Activated T-cell treated with anti-CD3 and anti-CD28 coated beads for 48 hours (primary cell): ENCODE data around the gene DPM1.
"Not testable (repeated sequence)": the region's sequence is repeated elsewhere in the genome, so short reads cannot be mapped to it uniquely, and the experiment has no call there.

Source experiments
- DNase-seq: peaks from one replicate; pipeline ENCODE4 v3.0.0-alpha.2; 2020; ENCODE audit warnings: low read depth

DPM1 gene

DNA sequence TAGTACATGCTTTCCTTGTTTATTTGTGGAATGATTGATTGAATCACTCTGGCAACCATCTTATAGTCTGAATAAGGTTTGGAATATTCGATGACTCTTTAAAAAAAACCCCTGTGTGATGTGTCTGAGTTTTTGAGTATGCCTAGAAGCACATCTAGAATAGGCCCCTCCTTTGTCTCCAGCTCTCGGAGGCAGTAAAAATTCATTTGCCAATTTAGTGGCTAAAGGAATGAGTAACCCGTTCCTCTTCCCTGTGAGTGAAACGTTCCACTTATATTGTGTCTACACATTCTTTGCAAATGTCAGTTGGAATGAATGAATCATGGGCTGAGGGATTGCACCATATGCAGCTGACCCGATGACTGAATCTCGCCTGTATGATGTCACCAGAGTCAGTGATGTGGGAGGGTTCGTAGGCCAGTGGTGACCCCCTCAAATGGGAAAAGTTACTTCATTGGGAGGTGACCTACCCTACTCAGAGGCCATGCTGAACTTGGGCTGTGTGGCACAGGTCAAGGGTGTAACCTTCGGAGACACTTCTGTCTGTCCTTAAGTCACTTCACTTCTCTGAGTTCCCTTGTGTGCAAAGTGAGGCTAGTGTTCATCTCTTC, 21.8 kb upstream of the DPM1 start:
- DNase-seq, result peak; percentile 45

DNA sequence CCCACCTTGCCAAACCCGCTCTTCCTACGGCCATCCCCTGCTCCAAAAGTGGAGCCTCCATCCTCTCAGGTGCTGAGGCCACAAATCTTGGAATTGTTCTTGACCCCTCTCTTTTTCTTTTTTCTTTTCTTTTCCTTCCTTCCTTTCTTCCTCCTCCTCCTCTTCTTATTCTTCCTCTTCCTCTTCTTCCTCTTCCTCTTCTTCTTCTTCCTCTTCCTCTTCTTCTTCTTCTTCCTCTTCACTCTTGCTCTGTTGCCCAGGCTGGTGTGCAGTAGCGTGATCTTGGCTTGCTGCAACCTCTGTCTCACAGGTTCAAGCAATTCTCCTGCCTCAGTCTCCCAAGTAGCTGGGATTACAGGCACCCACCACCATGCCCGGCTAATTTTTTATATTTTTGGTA, 20.2 kb upstream of the DPM1 start:
- not testable (repeated sequence) for DNase-seq

DNA sequence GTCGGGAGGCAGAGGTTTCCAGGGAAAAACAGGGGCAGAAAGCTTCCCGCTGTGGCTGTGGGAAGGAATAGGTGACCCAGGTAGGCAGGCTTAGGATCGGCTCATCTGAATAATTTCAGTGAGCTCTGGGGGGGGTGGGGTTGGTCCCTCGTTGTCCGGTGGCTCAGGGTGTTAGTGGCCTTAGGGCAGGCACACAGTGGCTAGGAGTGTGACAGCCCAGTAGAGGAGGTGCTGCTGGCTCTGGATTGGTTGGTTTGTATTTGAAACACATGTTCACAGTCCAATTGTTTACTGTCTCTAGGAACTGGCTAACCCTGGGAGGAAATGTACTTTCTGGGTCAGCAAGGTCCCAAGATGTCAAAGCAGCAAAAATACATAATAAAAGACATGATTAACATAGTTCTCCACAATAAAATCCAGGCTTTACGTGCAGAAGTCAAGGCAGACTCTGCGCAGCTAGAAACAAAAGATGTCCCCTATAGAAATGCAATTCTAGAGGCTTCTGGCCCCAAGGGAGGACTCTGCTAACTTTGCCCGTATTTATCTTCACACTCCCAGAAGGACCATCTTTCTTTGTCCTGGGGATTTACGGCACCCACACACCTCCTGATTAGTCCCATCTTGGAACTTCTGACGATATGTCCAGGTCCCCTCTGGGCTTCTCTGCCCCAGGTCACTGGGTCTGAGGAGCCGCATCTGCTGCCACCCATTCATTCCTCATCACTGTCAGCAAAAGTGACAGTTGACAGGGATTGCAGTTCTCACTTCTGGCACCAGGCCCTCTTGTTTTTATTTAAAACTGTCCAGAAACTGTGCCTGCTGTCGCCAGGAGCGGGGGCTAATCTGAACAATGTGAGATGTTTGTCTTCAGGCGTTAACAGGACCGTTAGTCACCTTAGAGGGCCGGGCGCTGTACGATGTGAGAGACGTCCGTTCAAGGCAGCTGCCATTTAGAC, 19.0 kb upstream of the DPM1 start:
- no peak for DNase-seq

- no peak for DNase-seq
These were observed 17.5 kb upstream of the DPM1 start for GRCh38 chr20:50975701-50976330.

GRCh38 chr20:50969912-50970311, 11.6 kb upstream of the DPM1 start:
- no peak for DNase-seq

DNA sequence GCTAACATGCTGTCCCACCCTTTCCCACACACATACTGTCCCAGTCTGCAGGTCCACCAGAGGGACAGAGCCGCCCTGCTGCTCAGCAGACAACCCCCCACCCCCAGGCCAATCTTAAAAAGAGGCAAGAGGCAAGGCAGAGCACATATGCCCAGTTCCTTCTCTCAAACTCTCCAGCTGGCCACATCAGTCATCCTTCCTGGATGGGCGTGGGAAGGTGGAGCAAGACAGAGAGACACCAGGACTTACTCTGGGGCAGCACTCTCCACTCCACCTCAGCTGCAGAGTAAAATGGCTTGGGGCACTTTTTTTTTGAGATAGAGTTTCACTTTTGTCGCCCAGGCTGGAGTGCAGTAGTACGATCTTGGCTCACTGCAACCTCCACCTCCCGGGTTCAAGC, 11.1 kb upstream of the DPM1 start:
- DNase-seq, result no peak

DNA sequence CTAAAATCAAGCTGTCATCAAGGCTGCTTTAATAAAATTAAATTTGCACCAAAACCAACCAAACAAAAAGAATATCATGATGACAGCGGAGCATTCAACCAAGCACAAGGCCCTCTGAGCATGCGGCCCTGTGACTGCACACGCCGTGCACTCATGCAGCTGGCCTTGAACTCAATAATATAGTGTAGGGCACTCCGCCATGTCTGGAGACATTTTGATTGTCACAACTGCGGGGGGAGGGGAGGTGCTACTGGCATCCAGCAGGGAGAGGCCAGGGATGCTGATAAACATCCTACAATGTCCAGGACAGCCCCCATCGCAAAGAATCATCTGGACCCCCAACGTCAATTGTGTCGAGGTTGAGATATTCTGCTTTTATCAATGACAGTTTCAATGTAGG, 10.0 kb upstream of the DPM1 start:
- no peak for DNase-seq

DNA sequence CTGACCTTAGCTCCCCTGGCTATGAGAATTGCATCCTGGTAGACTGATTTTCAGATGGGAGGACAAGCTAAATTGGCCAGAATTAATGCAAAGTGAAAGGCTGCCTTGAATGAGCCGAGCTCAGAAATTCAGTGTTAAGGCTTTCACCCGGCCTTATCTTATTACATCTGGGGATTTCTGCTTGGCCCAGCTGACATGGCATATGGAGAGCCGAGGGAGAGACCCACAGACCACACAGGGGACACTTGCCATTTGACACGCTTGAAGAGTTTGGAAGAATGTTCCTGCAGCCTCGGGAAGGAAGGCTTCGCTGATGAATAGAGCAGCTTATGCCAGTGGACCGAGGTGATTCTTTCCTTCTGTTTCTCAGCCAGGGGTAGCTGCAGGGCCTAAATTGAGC, 9.3 kb upstream of the DPM1 start:
- no peak for DNase-seq

GRCh38 chr20:50959543-50960126, 1.3 kb upstream of the DPM1 start:
- DNase-seq, result no peak

- DNase-seq, result peak; percentile 65
These were observed 547 bp upstream of the DPM1 start, which contains the start of gene MOCS3 for GRCh38 chr20:50958615-50959542. Gene MOCS3 (plus strand): TSS chr20:50958818. CDS start chr20:50958843, 25 bp downstream.

DNA sequence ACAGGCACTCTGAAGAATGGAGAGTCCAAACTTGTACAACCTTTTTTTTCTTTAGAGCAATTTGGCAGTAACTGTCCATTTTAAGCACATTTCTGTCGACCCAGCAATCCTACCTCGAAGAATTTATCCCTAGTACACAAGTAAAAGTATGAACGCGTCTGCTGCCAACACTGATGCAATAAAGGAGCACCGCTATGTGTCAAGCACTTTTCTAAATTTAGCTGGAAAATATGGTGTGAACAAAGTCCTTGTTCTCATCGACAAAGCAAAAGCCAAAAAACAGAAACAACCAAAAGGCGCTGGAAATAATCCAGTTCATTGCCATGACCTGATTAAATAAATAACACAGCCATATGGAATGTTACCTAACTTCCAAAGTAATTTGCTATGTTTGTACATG, 1.1 kb downstream of the DPM1 start:
- no peak for DNase-seq

GRCh38 chr20:50953821-50954220, 4.5 kb downstream of the DPM1 start:
- no peak for DNase-seq

GRCh38 chr20:50953196-50953595, 5.1 kb downstream of the DPM1 start:
- DNase-seq, result no peak

DNA sequence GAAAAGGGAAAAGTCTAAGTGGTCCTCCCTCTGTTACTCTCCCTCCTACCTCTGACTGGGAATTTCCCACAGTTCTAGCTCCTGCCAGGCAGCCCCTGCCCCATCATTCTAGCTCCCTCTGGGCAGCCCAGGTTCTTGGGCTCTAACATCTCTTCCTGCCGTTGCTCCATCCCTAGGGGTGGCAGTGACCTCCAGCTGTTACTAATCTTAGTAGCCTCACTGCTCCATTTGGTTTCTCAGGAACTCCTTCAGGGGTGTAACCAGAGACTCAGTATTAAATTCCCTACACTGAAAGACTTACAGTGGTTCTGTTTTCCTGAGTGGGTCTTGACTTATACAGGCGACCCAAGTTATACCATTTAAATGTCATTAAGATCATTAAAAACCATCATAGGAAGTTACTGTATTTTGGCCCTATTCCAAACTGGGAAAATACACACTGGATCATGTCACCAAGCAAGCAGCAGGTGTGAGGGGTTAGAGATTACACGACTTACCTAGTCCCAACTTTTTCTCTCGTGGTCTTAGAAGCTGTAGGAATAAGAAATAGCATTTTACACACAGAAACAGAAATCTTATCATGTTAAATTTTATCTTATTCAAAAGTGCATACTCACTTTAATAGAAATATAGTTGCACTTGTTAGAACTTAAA, 10.1 kb downstream of the DPM1 start:
- DNase-seq, result no peak

DNA sequence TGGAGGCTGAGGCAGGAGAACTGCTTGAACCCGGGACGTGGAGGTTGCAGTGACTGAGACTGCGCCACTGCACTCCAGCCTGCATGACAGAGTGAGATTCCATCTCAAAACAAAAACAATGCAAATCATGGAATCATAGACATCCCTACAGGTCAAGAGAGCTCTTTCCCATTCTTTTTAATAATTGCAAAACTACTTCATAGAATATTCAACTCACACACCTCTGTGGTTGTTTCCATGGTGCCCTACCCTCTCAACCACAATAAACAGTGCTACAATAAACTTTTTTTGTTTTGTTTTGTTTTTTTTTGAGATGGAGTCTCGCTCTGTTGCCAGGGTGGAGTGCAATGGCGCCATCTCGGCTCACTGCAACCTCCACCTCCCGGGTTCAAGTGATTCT, 15.3 kb downstream of the DPM1 start:
- no peak for DNase-seq

- no peak for DNase-seq
These were observed 24.7 kb downstream of the DPM1 start for GRCh38 chr20:50933589-50933988.

DNA sequence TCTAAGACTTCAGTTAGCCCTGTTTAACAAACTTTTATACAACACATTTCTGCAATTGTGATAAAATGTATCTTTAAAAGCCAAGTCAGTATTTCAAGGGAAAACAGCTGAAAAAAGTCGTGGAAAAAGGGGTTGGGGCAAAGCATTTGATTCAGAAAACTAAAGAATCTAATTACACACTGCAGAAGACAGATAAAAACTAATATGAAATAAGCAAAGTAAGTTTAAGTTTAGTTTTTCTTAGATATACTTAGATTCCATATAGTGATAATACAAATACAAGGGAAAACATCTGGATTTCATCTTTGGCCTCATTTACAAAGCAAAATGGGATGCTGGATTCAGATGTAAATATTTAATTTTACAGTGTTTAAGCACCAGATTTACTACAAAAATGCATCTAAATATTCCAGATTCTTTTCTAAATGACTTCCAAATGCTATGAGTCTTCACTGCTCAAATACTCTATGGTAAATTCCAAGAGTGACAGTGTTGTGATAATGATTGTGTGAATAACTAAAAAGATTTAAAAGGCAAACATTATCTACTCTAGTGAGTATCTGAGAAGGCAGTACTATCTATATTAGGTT, 25.5 kb downstream of the DPM1 start:
- no peak for DNase-seq

- no peak for DNase-seq
These were observed 26.3 kb downstream of the DPM1 start for GRCh38 chr20:50932016-50932485.

GRCh38 chr20:50931306-50932015, 26.9 kb downstream of the DPM1 start, which contains the start of gene ADNP:
Gene ADNP (minus strand): TSS chr20:50931437. CDS start chr20:50903996, 27,441 bp downstream.
- DNase-seq, result peak; percentile 78

DNA sequence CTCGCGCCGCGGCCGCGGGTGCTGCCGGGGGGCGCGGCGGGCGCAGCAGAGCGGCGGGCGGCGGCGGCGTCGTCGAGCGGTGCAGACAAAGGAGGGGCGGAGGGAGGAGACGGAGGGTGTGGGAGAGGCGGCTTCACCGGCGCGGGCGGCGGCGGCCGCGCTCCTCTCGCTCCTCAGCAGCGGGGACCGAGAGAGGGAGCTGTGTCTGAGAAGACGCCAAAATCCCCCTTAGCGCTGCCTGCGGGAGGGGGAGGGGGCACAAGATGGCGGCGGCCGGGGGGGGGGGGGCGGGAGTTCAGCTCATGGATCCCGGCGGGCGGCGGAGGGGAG, 27.4 kb downstream of the DPM1 start:
- DNase-seq, result no peak
